GM21529 (cell line): ENCODE results near the gene CMTM3.
"Not testable (repeated sequence)": the region's sequence is repeated elsewhere in the genome, so short reads cannot be mapped to it uniquely, and the experiment has no call there.

Experiments
- ATAC-seq: cut with Tn5 transposase; IDR thresholded peaks from one replicate; pipeline ENCODE4 v1.9.1; 2021; ENCODE audit not compliant: unreplicated experiment

CMTM3 gene

DNA sequence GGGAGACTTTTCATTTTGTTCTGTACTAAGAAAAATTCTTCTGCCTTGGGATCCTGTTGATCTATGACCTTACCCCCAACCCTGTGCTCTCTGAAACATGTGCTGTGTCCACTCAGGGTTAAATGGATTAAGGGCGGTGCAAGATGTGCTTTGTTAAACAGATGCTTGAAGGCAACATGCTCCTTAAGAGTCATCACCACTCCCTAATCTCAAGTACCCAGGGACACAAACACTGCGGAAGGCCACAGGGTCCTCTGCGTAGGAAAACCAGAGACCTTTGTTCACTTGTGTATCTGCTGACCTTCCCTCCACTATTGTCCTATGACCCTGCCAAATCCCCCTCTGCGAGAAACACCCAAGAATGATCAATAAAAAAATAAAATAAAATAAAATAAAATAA lies 27.1 kb downstream of the CMTM3 start:
- not testable (repeated sequence) for ATAC-seq

DNA sequence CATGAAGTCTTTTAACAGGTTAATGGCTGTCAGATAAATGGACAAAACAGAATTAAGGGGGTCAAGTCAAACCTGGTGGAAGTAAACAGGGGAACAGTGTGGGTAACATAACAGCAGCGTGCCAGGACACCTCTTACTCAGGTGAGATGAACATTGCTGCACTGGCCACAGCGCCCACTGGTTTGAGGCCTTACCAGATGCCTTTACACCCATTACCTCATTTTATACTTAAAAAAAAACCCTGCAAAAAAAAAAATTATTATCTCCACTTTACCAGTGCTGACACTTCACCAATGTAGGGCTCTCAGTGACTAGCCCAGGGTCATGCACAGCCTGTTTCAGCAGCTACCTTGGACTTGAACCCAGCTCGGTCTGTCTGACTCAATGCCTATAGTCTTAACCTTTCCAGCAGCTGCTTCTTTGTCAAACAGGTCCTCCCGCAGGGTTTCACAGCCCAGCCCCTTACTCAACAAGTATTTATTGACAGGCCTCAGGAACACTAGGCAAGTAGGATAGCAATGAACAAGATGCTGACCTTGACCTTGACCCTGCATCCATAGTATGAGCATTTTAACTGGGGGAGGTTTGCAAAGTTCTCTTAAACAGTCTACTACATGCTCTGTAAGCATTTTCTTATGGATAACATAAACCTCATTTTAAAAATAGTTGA lies 30.2 kb downstream of the CMTM3 start:
- ATAC-seq, result no peak

DNA sequence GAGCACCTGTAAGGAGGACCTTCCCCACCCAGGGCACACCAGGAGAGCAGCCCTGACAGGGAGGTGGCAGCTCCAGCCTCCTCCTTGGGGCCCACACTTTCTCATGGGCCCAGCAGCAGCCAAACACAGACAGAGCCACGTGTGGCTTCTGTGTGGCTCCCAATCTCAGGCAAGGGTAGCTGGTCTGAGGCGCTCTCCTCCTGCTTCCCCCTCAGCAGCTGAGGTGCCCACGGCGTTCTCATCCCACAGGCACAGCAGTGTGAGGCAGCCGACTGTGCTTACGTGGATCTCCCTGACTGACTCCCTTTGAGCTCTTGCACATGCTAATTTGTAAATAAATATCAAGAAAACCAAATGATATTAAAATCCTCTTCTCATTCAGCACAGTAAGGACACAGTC lies 30.9 kb downstream of the CMTM3 start:
- ATAC-seq, result no peak

DNA sequence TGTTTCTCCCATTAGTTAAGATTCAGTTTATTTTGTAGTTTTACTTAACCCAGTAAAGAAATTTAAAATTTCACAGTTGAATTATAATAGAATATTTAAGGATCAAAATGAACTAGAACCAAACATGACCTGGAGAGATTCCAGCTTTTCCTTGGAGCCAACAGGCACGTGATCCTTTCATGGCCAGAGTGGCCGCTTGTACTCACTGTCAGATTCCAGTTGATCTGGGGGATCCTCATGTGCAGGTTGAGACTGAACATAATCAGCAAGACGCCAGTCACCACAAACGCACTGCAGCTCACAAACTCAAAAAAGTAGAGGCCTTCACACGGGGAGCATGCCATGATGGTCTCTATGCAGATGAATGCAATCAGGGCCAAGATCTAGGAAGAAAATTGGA lies 31.7 kb downstream of the CMTM3 start:
- ATAC-seq, result no peak

DNA sequence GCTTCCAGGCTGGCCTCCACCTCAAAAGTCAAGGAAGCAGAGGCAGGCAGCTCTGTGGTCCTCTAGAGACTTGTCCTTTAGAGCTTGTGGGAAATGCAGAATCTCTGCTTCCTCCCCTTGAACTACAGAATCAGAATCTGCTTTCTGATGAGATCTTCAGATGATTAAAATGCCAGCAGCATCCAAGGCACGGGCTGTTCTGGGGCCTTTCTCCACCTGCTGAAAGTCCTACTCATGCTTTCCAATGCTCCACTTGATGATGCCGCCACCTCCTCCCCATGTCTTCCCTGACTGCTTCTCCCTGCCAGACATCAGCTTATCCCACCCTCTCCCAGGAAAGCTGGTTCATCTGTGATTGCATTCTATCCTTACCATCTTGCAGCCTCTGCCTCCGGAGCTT lies 33.3 kb downstream of the CMTM3 start:
- ATAC-seq, result no peak

DNA sequence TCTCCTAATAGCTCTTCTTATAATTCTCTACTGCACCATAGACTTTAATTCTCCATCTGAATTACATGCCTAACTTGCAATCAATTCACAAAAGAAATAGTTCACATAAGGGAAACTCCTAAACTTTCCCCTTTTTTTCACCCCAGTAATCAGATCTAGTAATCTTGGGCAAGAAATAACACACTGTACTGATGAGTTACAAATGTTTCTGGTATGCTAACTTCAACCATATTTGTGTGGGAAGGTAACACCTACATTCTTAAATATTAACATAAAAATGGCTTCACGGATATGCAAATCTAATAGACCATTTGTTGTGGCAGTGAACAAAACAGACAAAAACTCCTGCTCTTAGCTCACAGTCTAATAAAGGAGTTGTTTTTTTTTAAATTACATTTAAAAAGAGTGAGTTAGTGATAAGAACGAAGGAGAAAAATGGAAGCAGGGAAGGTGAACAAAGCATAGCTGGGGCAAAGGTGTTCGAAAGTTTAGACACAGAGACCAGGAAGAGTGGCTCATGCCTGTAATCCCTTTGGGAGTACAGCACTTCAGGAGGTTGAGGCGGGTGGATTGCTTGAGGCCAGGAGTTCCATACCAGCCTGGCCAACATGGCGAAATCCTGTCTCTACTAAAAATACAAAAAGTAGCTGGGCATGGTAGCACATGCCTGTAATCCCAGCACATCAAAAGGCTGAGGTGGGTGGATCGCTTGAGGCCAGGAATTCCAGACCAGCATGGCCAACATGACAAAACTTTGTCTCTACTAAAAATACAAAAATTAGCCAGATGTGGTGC lies 34.8 kb downstream of the CMTM3 start:
- ATAC-seq, result no peak

DNA sequence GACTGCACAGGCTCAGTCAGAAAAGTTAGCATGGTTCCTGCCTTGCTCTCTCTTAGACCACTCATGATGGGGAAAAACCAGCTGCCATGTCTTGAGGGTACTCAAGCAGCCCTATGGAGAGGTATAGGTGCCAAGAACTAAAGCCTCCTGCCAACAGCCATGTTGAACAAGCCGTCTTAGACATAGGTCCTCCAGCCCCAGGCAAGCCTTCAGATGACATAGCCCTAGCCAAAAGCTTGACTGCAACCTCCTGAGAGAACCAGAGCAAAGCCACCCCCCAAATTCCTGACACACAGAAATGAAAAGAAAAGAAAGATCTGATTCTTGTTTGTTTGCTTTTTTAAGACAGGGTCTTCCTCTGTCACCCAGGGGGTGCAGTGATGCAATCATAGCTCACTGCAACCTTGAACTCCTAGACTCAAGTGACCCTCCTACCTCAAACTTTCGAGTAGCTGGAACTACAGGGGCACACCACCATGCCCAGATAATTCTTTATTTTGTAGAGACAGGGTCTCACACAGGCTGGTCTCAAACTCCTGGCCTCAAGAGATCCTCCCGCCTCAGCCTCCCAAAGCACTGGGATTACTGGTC lies 36.3 kb downstream of the CMTM3 start:
- no peak for ATAC-seq

DNA sequence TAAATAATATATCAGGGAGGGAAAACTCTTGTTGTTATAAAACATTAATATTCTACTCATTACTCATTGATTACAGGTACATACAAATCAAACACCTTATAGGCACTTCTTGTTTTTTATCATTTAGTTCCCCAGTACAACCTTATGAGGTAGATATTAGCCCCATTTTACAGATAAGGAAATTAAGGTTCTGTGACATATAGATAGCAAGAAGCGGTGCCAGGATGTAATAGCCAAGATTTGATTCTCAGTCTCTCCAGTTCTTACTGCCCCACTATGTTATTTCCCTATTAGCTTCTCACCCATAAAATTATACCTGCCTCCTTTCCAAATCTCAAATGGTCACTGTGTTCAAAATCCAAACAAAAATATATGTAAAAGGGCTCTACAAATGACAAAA lies 36.9 kb downstream of the CMTM3 start:
- no peak for ATAC-seq

DNA sequence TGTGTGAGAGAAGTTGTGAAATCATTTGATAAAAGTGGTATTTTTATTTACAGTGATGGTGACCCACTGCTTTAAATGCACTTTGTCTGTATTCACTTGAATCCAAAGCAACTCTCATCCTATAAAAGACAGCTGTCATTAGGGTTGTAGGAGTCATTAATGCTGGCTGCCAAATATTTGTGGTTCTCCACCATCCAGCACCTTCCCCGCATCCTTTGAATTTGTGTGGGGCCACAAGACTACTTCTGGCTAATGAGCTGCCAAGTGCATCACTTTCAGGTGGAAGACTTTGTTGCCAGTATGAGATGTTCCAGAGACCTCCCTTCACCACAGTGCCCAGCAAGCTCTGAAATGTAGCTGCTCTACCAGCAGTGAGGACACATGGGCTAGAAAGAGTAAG lies 43.4 kb downstream of the CMTM3 start:
- ATAC-seq, result no peak

DNA sequence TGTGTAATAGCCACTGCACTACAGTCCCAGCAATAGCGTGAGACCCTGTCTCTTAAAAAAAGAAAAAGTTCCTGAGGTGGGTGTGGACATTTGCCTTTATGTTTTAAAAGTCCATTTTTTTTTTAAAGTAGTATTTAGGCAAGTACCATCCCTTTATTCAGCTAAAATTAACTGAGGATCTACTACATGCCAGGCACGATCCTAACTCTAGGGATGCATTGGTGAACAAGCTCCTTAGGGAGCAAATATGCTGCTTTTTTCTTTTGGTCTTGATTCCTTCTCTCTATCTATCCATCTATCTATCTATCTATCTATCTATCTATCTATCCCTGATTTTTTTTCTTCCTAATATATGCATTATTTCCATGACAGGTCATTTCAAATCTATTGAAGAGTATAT lies 44.7 kb downstream of the CMTM3 start:
- no peak for ATAC-seq

DNA sequence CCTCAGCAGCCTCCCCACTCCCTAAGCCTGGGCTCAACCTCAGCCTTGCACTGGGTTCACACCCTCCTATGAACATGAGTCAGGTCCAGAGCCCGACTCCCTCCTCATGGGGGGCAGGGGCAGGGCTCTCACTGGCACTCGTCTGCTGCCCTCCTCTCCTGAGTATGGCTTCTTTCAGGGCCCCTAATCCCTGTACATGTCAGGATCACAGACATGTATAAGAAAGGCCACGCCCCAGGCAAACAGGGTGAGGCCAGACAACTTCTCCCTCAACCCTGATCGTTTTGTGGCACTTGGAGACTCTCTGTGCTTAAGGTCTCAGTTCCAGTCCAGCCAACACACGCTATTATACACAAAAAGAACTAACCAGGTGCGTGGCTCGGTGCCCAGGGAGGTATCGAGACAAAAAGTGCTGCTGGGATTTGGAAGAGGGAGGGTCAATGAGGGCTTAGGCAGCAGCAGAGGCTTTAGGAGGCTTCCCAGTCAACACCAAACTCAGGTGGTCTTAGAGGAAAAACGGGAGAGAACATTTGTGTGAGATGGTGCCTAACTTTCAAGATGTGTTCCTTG lies 45.2 kb downstream of the CMTM3 start:
- ATAC-seq, result no peak

DNA sequence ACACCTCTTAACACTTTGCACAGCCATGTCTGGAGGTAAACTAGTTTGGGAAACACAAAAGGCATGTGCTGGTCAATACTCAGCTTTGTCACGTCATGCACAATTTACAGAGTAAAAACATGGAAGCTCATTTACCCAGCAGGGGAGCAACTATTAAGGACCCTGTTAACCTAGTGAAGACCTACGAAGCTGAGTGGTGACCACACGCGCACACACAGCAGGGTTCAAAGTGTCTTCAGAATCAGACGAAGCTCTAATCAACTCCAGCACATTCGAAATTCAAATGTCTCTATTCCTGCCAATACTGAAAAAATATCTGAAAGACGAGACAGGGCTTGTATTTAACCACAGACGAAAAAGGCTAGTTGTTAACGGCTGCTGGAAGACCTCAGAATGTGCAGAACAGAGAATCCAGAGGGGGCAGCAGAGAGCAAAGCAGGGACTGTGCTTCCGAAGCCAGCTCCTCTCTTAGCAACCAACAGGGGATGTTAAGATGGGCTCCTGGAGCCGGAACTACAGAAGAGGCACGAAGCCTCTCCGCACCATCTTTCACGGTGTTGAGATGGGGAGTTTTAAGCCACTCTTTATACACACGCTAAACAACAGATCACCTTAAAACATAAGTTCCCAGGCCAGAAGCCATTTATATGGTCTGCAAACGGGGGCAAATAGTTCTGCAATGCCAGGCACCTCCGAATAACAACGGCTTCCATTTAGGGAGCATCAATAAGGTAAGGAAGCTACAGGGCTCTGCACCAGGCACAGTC lies 46.4 kb downstream of the CMTM3 start:
- ATAC-seq, result peak; percentile 94

DNA sequence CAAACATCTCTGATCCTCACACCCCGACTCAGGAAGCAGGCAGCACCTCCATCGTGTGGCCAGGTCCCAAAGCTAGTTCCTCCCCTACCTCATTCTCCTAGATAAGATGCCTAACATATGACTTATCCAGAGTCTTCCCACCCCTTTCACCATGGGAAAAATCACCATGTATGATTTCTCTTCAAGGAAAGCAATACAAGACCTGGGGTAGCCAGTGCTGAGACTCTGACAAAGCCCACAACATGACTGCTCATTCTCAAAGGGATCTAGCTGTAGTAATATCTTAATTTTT lies 46.9 kb downstream of the CMTM3 start:
- no peak for ATAC-seq

DNA sequence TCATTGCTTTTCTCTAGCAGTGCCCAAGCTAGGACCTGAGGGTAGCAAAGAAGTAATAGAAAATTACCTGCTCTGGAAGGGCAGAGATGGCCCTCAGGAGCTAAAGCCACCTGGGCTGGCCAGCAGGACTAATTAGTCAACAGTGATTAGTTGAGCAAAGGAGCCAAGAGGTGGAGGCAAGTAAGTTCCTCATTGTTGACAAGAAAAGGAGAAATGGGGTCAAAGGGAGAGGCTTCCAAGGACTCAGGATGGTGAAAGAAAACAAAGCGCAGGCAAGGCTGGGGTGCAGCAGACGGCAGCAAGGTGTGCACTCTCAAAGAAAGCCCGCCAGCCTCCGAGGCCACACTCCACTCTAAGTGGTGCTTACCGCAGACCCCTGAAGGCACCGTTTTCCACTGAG lies 47.5 kb downstream of the CMTM3 start:
- ATAC-seq, result no peak

DNA sequence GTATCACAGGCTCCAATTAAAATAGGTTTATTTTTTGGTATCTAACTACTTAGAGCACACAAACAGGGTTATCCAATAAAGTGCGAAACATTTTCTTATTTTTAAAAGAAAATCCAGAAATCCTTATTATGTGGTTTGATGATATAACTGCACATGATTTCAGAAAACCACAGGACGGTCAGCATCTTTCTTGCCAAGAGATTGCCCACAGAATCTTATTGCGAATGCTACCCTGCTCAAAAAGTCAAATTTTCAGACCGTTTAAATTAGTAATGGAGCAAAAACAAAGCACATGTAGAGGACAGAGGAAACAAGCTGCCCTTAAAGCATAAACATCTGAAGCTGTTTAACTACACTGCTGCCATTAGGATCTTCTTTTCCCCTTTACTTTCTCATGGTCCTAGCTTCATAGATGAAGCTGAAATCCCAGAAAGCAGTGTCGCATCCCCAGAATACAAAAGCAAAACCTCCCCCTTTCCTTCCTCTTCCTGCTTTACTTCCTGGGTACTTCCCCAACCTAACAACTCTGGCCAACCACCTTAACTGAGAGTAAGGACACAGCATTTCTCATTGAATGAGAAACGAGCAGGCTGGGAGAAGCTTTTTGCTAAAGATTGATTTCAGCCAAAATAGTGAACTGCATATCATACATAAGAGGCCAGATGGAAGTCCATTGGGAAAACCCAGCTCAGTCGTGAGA lies 48.3 kb downstream of the CMTM3 start:
- ATAC-seq, result no peak

DNA sequence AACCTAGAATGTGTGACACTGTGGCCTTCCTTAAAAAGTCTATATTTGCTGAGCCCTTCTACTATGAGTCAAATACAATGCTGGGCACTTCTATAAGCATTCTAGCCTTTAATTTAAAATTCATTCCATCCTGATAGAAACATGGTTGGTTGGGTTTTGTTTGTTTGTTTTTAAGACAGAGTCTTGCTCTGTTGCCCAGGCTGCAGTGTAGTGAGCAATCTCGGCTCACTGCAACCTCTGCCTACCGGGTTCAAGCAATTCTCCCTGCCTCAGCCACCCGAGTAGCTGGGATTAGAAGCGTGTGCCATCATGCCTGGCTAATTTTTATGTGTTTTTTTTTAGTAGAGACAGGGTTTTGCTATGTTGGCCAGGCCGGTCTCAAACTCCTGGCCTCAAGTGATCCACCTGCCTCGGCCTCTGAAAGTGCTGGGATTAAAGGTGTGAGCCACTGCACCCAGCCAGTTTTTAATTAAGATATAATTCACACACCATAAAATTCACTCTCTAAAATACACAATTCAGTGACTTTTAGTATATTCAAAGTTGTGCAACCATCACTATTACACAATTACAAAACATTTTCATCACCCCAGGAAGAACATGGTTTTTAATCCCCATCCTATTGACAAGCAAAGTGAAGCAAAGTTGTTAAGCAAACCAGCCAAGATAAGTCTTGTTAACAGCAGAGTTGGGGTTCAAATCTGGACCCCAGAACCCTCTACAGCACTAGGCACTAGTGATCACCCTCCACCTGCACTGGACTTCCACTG lies 49.3 kb downstream of the CMTM3 start:
- no peak for ATAC-seq

DNA sequence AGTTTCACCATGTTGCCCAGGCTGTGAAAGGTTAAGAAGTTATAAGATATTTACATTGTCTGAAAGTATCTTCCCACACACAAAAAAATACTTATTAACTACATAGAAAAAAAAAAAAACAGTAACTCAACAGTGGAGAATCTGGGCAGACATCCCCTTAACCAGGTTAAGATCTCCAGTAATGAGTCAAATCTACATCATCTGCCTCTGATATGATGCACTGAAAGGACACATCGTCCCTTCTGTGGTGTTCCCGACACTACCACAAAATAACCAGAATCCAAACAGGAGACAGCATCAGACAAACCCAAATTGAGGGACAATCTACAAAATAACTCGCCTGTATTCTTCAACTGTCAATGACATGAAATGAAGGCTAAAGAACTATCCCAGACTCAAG lies 52.0 kb downstream of the CMTM3 start:
- no peak for ATAC-seq

DNA sequence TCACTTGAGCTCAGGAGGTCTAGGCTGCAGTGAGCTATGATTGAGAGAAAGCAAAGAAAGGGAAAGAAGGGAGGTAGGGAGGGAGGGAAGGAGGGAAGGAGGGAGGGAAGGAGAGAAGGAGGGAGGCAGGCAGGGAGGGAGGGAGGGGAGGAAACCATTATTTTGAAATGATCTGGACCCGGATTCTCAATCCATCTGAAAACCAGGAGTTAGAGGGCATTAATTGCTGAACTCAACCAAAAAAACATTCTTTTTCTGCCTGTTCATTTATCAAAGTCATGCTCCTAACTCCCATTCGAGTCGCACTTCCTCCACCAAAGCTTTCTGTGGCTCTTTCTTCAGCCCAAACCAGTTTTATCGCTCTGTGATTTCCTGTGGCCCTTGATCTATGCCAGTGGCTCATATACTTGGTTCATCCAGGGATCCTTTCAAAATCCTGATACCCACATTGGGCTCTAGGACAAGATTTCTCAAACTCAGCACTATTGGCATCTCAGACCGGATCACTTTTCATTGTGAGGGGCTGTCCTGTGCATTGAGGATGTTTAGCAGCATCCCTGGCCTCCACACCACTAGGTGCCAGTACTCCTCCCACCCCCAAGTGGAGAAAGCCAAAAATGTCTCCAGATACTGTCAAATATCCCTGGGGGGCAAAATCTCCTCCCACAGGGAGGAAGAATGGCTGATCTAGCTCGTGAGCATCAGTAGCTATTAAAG lies 53.8 kb downstream of the CMTM3 start:
- ATAC-seq, result no peak

DNA sequence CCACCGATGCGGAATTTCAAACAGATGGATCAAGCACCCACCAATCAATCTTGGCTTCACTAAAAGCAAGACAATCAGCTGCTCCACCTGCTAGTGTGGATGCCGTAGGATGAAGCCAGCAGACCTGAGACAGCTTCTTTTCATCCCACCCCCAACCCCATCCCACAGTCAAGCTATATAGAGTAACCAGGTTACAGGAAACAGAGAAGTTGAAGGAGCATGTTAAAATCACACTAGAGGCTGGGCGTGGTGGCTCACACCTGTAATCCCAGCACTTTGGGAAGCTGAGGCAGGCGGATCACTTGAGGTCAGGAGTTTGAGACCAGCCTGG lies 54.3 kb downstream of the CMTM3 start:
- no peak for ATAC-seq
